Esophagus squamous epithelium (tissue), 5 donors: Measurements from ENCODE around the gene TFF1. TPM values are rescaled to one million over a fixed set of nuclear protein-coding genes. Genes with fewer than 3 reads are reported as not detected.

Experiments used
- DNase-seq: peaks from one replicate; lab custom pipeline; 2025; lab: John Stamatoyannopoulos, UW
- H3K27ac ChIP-seq, 4 donors: fragments of 200-600 bp; sonication (generic); one replicate each; pipeline ENCODE4 v1.5.1; 2016 to 2019; ENCODE audit warnings: mild to moderate bottlenecking in 1 of 4
- H3K27me3 ChIP-seq, 4 donors: fragments of 200-600 bp; sonication (generic); 1 replicate in 3 of 4; 2 replicates in 1 of 4; pipeline versions ENCODE4 v1.5.1 to v1.6.0; 2017 to 2021; ENCODE audit warnings: antibody characterized with exemption in 1 of 4
- H3K36me3 ChIP-seq, 3 donors: fragments of 200-600 bp; sonication (generic); one replicate each; pipeline ENCODE4 v1.5.1; 2016 to 2019
- H3K4me1 ChIP-seq, 3 donors: fragments of 200-600 bp; sonication (generic); one replicate each; pipeline ENCODE4 v1.5.1; 2017 to 2019
- H3K4me3 ChIP-seq, 4 donors: fragments of 200-600 bp; sonication (generic); 1 replicate in 3 of 4; 2 replicates in 1 of 4; pipeline ENCODE4 v1.5.1; 2016 to 2019; ENCODE audit warnings: mild to moderate bottlenecking in 2 of 4, moderate library complexity in 1 of 4
- H3K9me3 ChIP-seq, 3 donors: fragments of 200-600 bp; sonication (generic); one replicate each; pipeline ENCODE4 v1.5.1; 2016 to 2019
- CTCF ChIP-seq, 6 experiments: fragments of 450-650 bp in 4 of 6; fragments of 200-600 bp in 2 of 6; sonication (generic) in 2 of 6; IDR thresholded peaks; one replicate each; pipeline ENCODE4 v1.5.1; 2016 to 2019; ENCODE audit warnings: antibody characterized with exemption in 6 of 6, mild to moderate bottlenecking in 4 of 6, moderate library complexity in 4 of 6
- POLR2A ChIP-seq, 4 donors: fragments of 450-650 bp; IDR thresholded peaks; one replicate each; pipeline ENCODE4 v1.6.1; 2017; ENCODE audit warnings: antibody characterized with exemption in 4 of 4, mild to moderate bottlenecking in 4 of 4, moderate library complexity in 3 of 4
- WGBS, 2 donors: methylation state at CpG; one replicate each; pipeline ENCODE4 v1.1.5; 2018; 5-methylcytosine and 5-hydroxymethylcytosine counted together
- intact Hi-C: fragments of 100-400 bp; cut with DNase I; formaldehyde crosslinking; loops from one replicate; pipeline ENCODE4 v1.15.0; 2022
- total RNA-seq, 4 donors: library from RNA; depleted of rRNA; stranded (reverse); fragments of >200 nt; gene quantifications; one replicate each; pipeline ENCODE4 v1.1.0, GENCODE V29; 2016
- donor health status: DM: yes; HTN: yes; CAD: no.

TFF1 gene
- total RNA-seq, 4 donors from 2014 or later = not detected

DNA sequence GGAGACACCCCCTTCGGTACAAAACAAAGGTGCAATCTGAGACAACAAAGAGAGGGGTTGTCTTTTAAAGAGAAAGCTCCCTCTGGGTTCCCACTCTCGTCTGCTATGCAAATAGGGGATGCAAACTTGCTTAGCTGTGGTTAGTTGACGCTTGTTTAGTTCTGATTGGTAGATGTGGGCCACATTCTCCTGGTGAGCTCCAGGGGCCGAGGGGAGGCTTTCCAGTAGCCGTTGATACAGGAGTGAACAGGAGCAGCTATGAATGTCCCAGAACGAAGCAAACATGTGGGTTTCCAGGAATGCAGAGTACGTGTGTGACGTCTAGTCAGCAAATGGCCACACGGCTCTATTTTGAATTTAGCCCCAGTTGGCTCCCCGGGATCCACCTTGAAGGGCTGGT, 30.3 kb downstream of the TFF1 start:
- peaks cover 0 to 60% (median 0%) of the 10 kb centered on the region in 4 donors for H3K27me3 ChIP-seq
- TF ChIP-seq CTCF (IDR thresholded peaks at IDR 0.05) = no peak
- no peak overlapping the region for H3K4me3 ChIP-seq
- no peaks in the 10 kb centered on the region for H3K36me3 ChIP-seq
- DNase-seq = no peak
- no peak overlapping the region for H3K27ac ChIP-seq
- intact Hi-C loops = loop anchor here (10.0 kb wide), 1 partner anchor 199 kb away; no protein-coding TSS in a partner anchor
- 49 to 53% methylated on average over 10 of the region's 10 CpGs for WGBS, 2 donors
- H3K9me3 ChIP-seq = no peaks in the 10 kb centered on the region
- H3K4me1 ChIP-seq = peaks cover 6 to 30% (median 9%) of the 10 kb centered on the region in 3 donors

DNA sequence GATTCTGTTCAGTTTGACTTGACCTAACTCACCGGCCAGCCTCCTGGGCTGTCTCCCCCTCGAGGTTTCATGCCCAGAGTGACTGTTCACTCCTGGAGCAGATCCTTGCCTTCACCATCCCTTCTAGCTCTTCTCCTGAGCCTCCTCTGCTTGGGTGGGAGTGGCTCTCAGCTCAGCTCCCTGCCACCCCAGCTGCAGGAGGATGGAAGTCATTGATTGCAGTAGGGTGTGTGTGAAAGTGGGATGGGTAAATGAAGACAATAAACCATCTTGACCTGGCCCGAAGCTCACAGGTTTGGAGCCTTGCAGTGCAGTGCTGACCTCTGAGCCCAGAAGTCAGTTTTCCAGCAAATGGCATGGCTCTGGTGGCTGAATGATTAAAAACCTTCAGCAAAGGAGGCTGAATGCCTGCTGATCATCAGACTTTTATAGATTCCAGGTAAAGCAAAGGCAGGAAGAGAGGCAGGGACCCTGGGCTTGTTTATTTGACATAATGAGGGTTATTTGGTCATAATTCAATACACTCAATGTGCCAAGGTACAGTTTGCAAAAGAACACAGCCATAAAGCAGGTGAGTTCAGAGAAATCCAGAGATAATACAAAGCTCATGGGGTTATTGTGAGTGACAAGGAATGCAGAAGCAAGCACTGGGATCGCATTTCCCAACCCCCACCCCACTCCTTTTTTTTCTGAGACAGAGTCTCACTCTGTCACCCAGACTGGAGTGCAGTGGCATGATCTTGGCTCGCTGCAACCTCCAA, 33.6 kb downstream of the TFF1 start:
- peaks cover 0 to 5% (median 3%) of the 10 kb centered on the region in 3 donors for H3K4me1 ChIP-seq
- H3K4me3 ChIP-seq = no peak overlapping the region
- no peaks in the 10 kb centered on the region for H3K36me3 ChIP-seq
- H3K9me3 ChIP-seq = no peaks in the 10 kb centered on the region
- DNase-seq = no peak
- 47 to 61% methylated on average over 3 to 5 of the region's 5 CpGs for WGBS, 2 donors
- intact Hi-C loops = loop anchor here (10.0 kb wide), 1 partner anchor 202 kb away; no protein-coding TSS in a partner anchor
- H3K27me3 ChIP-seq = peaks cover 0 to 60% (median 0%) of the 10 kb centered on the region in 4 donors
- TF ChIP-seq POLR2A (IDR thresholded peaks at IDR 0.05) = no peak
- TF ChIP-seq CTCF (IDR thresholded peaks at IDR 0.05) = no peak
- no peak overlapping the region for H3K27ac ChIP-seq

GRCh38 chr21:42331660-42332059, 34.7 kb downstream of the TFF1 start:
- Histone ChIP-seq H3K4me1 (no peaks in the 10 kb centered on the region), H3K36me3 (no peaks in the 10 kb centered on the region), H3K27ac (no peak overlapping the region), H3K4me3 (no peak overlapping the region), H3K9me3 (no peaks in the 10 kb centered on the region), H3K27me3 (peaks cover 0 to 54% (median 0%) of the 10 kb centered on the region in 4 donors)
- TF ChIP-seq CTCF (IDR thresholded peaks at IDR 0.05) = no peak
- TF ChIP-seq POLR2A (IDR thresholded peaks at IDR 0.05) = no peak
- no peak for DNase-seq
- intact Hi-C loops = loop anchor here (10.0 kb wide), 1 partner anchor 203 kb away; no protein-coding TSS in a partner anchor

- no peak overlapping the region for H3K27ac ChIP-seq
- DNase-seq = no peak
- no peaks in the 10 kb centered on the region for H3K9me3 ChIP-seq
- no peaks in the 10 kb centered on the region for H3K36me3 ChIP-seq
- H3K4me3 ChIP-seq = no peak overlapping the region
- H3K4me1 ChIP-seq = no peaks in the 10 kb centered on the region
- TF ChIP-seq CTCF (IDR thresholded peaks at IDR 0.05) (no peak), POLR2A (IDR thresholded peaks at IDR 0.05) (no peak)
- peaks cover 0 to 52% (median 0%) of the 10 kb centered on the region in 4 donors for H3K27me3 ChIP-seq
- intact Hi-C loops = loop anchor here (10.0 kb wide), 1 partner anchor 204 kb away; no protein-coding TSS in a partner anchor
- whole genome bisulfite sequencing, 2 donors = 76 to 90% methylated on average over 4 of the region's 4 CpGs
These were observed 35.7 kb downstream of the TFF1 start for GRCh38 chr21:42330380-42331371.
